ENCODE results near the gene SIRPB1.
A peak's percentile ranks its signal among the peaks of the same experiment; 100 is the strongest.
"Not testable (repeated sequence)": the region's sequence is repeated elsewhere in the genome, so short reads cannot be mapped to it uniquely, and the experiment has no call there.

Gene SIRPB1

GRCh38 chr20:1619861-1620444, at the start of gene SIRPB1:
SIRPB1 (minus strand) TSS chr20:1620009; CDS start chr20:1619944, 65 bp downstream.
- DNase-seq, result no peak

GRCh38 chr20:1669304-1669703, 49.5 kb upstream of the SIRPB1 start:
- DNase-seq, result no peak

DNA sequence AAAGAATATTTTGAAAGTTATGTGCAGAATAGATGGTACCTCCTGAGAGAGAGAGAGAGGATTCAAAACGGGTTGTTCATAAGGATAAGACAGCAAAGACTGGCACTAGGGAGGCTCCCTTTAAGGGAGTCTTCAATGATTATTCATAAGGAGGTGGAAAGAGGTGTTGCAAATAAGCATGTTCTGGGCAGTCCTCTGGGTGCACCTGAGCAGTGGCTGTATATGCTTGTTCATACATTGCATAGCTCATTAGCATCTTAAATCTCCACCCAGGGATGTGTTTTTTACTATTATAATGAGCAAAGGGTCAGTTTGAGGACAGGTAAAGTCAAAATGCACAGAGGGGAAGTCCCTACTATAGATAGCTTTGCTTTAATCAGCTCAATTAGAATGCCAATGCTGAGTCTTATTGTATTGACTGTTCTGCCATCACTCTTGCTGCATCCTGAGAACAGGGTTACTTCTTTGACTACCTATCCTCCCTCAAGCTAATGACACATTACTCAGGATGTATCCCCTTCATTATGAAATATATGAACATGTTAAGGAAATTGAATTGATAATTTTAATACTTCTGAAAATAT, 47.8 kb upstream of the SIRPB1 start:
- no peak for DNase-seq

DNA sequence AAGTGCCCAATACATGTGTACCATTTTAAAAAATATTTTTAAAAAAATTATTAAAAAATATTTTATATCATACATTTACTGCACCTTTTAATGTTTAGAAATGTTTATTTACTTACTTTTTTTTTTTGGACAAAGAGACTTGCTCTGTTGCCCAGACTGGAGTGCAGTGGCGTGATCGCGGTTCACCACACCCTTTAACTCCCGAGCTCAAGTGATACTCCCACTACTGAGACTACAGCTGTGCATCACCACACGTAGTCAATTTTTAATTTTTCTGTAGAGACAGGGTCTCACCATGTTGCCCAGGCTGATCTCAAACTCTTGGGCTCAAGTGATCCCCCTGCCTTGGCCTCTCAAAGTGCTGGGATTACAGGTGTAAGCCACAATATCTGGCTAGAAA, 47.0 kb upstream of the SIRPB1 start:
- no peak for DNase-seq

GRCh38 chr20:1665345-1665744, 45.5 kb upstream of the SIRPB1 start:
- DNase-seq, result no peak

- peak; percentile 67 for DNase-seq
Measured at GRCh38 chr20:1664911-1665310, 45.1 kb upstream of the SIRPB1 start.

- no peak for DNase-seq
Measured at GRCh38 chr20:1663917-1664316, 44.1 kb upstream of the SIRPB1 start.

DNA sequence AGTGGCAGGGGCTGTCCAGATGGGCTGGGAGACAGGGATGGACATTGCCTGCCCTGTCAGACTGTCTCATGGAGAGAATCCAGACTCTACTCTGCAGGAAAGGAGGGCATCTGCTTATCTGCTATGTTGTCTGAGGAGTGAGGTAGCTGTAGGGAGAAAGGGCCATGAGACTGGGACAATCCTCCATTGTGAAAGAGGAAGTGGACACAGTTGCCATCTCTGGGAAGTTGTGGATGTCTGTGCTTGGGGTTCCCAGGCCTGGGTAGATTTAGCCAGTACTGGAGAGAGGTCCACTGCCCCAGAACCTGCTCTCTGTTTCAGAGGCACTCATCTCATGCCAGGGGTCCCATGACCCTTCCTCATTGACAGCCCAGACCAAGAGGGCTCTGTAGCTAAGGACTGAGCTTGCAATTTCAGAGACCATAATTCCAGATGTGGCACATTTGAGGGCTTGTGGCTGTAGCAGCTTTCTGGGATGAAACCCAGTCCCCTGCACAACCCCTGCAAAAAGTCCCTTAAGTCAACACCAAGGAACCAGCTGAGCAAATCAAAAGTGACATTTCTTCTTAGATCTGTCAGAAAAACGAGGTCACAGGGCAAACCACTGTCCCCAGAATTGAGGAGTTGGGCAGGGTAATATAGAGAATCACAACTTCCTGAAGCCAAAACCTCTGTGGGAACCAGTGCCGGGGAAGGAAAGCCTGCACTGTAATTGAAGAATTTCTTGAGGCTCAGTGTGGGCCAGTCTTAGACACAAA, 41.9 kb upstream of the SIRPB1 start:
- DNase-seq, result no peak

DNA sequence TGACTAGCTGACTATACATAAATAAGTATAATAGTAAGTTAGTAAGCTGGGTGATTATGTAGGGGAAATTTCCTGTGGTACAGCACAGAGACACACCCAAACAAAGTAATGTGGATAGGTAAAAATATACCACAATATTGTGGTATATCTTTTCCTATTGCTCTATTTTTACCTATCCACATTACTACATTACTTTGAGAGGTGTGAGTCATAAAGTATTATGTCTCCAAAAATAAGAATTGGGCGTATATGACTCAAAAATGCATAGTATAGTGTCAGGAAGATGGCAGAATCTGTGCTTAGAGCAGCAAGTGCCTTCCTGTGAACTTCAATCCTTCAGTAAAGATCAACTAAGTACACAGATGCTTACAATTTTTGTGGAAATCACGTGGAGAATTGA, 40.4 kb upstream of the SIRPB1 start:
- peak; percentile 53 for DNase-seq

GRCh38 chr20:1657556-1658334, 37.9 kb upstream of the SIRPB1 start, which contains the start of gene SIRPG:
SIRPG (minus strand) TSS chr20:1657779; CDS start chr20:1657714, 65 bp downstream.
- peak; percentile 44 for DNase-seq

GRCh38 chr20:1656844-1657243, 37.0 kb upstream of the SIRPB1 start:
- no peak for DNase-seq

GRCh38 chr20:1654996-1655395, 35.2 kb upstream of the SIRPB1 start:
- DNase-seq, result peak; percentile 60

GRCh38 chr20:1652960-1653359, 33.2 kb upstream of the SIRPB1 start:
- DNase-seq, result no peak

DNA sequence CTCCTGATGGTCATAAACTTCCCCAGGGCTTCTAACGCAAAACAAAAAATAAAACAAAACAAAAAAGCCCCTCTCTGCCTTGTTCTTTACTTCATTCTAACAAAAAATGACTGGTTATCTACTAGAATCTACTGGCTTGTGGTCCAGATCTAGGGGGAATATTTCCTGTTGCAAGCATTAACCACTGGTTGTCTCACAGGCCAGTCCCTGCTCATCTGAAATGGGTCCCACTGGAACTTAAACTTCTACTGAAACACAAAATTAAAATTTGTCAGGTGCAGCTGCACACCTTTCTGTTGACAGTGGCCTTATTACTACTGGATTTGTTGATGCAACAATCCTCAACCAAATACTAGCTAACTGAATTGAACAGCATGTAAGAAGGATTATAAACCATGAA, 32.3 kb upstream of the SIRPB1 start:
- DNase-seq, result no peak

DNA sequence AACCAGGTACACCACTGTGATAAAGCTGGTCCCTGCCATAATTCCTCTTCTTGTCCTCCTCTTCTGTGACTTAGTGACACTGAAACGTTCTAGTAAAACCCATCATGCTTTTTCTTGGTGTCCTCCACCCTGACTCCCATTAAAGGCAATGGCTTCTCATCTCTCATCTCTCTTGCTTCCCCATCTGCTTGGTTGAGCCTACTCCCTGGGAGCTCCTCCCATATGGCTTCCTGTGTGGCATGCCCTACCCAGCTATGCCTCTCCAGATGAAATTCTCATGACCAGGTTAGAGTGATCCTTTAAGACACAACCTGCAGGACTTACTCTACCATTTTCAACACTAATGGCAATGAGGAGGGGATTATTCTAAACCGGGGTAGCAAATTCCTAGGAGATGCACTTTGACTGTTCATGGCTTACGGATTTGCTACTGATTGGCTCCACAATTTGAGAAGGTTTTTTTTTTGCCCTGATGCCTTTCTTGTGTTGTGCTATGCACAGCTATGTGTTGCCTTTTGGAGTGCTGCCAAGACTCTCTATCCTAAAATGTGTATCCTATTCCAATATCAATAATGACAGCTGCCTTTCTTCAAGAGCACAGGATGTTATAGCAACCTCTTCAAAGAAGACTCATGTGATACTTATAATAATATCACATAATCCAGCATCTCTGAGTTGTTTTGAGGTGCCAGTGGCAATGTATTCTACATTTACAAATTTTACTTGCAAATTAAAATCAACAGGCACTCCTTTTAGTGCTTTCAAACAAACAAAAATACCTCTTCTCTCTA, 31.7 kb upstream of the SIRPB1 start:
- no peak for DNase-seq

GRCh38 chr20:1648101-1648500, 28.3 kb upstream of the SIRPB1 start:
- no peak for DNase-seq

GRCh38 chr20:1646975-1647431, 27.2 kb upstream of the SIRPB1 start:
- DNase-seq, result no peak

- no peak for DNase-seq
Measured at GRCh38 chr20:1644101-1644962, 24.5 kb upstream of the SIRPB1 start.

DNA sequence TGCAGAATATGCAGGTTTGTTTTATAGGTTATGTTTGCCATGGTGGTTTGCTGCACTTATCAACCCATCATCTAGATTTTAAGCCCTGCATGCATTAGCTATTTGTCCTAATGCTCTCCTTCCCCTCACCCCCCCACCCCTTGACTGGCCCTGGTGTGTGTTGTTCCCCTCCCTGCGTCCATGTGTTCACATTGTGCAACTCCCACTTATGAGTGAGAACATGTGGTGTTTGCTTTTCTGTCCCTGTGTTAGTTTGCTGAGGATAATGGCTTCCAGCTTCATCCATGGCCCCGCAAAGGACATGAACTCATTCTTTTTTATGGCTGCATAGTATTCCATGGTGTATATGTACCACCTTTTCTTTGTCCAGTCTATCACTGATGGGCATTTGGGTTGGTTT, 18.8 kb upstream of the SIRPB1 start:
- DNase-seq, result not testable (repeated sequence)

GRCh38 chr20:1637755-1638154, 17.9 kb upstream of the SIRPB1 start:
- no peak for DNase-seq

GRCh38 chr20:1637226-1637625, 17.4 kb upstream of the SIRPB1 start:
- DNase-seq, result no peak
